HTERT RPE-1 (cell line): ENCODE results near the gene GPHB5.
"Not testable (repeated sequence)": the region's sequence is repeated elsewhere in the genome, so short reads cannot be mapped to it uniquely, and the experiment has no call there.

ENCODE experiments used
- in situ Hi-C: fragments of 300-500 bp; cut with MboI; formaldehyde crosslinking; loops from 4 replicates; pipeline ENCODE4 v1.14.3; 2020; ENCODE audit warnings: low sequenced_read_pairs

The GPHB5 gene

GRCh38 chr14:63318835-63319234, at the start of gene GPHB5:
TSS of gene GPHB5 (minus strand) at chr14:63318935. CDS start at chr14:63317849, 1,086 bp downstream.
- in situ Hi-C loops, result no loop called here

- in situ Hi-C loops, result no loop called here
Observed at GRCh38 chr14:63367742-63368364, 49.1 kb upstream of the GPHB5 start.

DNA sequence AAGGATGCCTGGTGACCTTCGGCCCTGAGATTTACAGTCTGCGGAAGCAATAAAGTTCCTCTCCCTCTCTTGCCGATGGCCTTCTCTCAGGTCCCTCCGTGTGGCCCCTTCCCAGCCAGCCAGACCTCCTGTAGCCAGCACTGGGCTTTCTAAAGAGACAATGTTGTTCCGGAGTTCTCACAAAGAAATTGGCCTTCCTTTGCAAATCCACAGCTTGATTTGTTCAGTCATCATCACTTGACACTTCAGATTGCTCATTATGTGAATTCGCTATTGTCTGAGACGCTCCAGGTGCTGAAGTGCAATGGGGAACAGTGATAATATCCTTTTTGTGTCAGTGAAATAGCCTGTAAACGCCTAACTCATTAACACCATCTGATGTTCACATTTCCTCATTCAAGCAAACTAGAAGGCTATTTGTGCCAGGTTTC, 43.7 kb upstream of the GPHB5 start:
- in situ Hi-C loops, result no loop called here

DNA sequence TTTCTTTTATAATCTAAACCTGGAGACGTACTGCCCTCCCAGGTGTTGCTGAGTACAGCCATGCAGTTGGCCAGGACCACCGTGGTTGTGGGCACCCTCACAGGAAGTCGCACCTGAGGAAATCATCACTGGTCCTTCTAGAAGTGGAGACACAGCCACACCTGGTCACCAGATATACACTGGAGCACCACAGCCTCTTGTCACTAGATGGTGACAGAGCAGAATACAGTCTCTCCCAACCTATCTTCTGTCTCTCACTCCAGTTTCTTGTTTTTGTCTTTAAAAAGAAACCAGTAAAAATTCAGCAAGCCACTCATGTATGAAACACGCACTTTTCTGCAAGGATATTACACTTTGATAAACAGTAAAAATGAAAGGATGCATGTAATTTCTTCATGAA, 43.1 kb upstream of the GPHB5 start:
- in situ Hi-C loops, result no loop called here

- in situ Hi-C loops, result no loop called here
Observed at GRCh38 chr14:63357841-63358240, 39.1 kb upstream of the GPHB5 start.

DNA sequence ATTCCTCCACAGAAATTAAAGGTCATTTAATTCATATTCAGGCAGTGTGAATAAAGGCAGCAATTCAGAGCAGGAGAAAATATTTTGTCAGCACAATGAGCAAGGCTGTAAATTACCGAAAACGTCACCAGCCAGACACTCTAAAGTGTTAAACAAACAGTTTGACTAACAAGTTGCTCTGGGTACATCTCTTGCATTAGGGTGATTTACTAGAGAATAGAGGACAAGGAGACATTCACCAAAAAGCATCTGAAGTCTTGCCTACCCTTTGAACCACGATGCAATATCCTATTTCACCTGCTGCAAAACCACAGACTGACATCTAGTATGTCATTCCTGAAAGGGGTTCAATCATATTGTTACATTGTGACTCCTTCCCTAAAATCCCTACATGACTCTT, 27.1 kb upstream of the GPHB5 start:
- in situ Hi-C loops, result no loop called here

DNA sequence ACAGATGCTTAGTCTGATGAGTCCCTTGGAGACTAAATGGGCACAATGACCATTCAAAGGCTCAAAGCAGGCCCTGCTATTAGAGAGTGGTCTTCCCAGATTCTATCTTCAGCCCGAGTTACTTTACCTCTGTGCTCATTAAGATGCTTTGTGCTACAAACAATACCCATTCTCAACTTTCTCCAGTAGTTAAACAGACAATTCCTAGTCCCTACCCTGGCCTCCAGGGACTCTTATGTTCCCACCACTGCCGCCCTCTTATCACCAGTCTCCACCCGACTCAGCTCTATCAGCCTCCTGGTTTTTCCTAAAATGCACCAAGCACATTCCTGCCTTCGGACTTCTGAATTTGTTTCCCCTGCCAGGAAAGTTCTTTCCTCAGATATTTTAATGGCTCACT, 25.6 kb upstream of the GPHB5 start:
- in situ Hi-C loops, result no loop called here

DNA sequence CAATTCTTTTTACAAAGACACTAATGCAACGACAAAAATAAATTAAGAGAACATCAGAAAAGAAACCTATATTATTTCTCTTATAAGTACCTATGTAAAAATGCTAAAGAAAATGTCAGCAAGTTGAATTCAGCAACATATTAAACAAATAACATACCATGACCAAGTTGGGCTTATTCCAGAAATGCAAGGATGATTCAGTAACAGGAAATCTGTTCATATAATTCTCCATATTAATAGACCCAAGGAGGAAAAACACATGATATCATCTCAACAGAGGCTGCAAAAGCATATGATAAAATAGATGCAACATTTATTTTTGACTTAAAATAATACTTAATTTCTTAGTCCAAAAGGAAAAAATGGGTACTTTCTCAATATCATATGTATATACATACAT, 25.1 kb upstream of the GPHB5 start:
- in situ Hi-C loops, result no loop called here

GRCh38 chr14:63342371-63342770, 23.6 kb upstream of the GPHB5 start:
- in situ Hi-C loops, result no loop called here

- in situ Hi-C loops, result no loop called here
Observed at GRCh38 chr14:63328787-63329737, 10.3 kb upstream of the GPHB5 start.

GRCh38 chr14:63326840-63327239, 8.1 kb upstream of the GPHB5 start:
- in situ Hi-C loops, result no loop called here

- in situ Hi-C loops, result no loop called here
Observed at GRCh38 chr14:63322897-63323573, 4.3 kb upstream of the GPHB5 start.

DNA sequence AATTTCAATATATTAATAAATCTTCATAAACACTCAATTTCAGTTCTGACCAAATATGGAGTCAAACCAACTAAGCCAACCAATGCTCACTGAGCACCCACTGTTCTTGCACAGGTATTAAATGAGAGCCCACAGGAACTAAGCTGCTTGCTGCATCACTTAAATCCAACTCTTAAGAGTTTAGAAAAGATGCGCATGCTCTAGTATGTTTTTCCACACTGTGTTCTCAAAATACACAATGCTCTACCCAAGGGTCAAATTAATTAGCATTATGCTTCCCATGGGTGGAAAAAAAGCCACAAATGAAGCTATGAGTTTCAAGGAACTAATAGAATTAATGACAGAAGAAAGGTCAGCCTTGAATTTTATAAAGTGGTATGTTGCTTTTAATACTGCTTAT, 3.7 kb upstream of the GPHB5 start:
- in situ Hi-C loops, result no loop called here

DNA sequence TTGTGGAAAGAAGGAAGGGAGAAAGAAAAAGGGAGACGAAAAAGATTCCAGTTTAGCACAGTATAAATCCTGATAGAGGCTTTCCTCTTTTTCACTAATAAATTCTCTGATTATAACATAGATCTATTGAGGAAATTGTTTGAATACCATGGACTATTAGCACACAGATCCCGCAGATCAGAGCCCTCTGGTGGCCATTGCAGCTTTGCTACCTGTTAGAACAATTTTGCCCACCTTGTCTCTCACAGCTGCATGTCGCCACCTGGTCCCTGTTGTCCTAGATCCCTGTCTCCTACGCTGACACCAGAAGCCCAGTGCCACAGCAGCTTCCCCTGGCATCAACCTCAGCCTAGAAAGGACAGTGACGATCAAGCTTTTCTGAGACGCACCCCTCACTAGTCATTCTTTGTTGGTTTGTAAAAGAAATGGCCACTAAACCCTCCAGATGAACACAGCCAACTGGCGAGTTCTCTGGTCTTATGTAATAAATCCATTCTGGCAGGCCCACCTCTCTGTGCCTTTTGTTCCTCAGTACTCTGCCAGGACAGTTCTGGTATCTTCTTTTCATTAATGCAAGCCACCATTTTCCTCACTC, 9.9 kb downstream of the GPHB5 start:
- in situ Hi-C loops, result no loop called here

DNA sequence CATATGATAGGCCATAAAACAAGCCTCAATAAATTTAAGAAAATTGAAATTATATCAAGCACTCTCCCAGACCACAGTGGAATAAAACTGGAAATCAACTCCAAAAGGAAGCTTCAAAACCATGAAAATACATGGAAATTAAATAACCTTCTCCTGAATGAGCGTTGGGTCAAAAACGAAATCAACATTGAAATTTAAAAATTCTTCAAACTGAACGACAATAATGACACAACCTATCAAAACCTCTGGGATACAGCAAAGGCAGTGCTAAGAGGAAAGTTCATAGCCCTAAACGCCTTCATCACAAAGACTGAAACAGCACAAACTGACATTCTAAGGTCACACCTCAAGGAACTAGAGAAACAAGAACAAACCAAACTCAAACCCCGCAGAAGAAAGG, 14.3 kb downstream of the GPHB5 start:
- in situ Hi-C loops, result not testable (repeated sequence)

DNA sequence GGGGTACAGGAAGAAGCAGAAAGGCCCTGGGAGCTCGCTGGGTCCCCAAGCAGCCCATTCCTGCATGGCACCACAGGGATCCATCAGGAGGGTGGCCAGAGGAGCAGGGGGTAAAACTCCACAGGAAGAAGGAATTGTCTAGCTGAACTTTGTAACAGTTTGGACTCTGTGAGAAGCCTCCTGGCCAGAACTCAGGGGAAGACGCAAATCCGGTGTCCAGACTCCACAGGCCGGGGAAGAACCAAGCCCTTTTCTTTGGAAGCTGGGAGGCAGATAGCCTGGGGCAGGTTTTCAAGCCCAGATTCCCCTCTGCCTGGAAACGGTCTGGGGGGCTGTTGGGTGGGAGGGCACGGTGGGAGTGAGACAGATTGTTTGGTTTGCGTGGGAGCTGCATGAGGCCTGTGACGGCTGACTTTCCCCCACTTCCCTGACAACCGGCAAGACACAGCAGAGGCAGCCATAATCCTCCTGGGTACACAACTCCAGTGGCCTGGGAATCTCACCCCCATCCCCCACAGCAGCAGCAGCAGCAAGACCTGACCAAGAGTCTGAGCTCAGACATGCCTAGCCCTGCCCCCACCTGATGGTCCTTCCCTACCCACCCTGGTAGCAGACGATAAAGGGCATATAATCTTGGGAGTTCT, 16.7 kb downstream of the GPHB5 start:
- in situ Hi-C loops, result no loop called here

GRCh38 chr14:63300854-63301253, 17.9 kb downstream of the GPHB5 start:
- in situ Hi-C loops, result no loop called here

GRCh38 chr14:63299351-63300110, 19.2 kb downstream of the GPHB5 start:
- in situ Hi-C loops, result no loop called here

DNA sequence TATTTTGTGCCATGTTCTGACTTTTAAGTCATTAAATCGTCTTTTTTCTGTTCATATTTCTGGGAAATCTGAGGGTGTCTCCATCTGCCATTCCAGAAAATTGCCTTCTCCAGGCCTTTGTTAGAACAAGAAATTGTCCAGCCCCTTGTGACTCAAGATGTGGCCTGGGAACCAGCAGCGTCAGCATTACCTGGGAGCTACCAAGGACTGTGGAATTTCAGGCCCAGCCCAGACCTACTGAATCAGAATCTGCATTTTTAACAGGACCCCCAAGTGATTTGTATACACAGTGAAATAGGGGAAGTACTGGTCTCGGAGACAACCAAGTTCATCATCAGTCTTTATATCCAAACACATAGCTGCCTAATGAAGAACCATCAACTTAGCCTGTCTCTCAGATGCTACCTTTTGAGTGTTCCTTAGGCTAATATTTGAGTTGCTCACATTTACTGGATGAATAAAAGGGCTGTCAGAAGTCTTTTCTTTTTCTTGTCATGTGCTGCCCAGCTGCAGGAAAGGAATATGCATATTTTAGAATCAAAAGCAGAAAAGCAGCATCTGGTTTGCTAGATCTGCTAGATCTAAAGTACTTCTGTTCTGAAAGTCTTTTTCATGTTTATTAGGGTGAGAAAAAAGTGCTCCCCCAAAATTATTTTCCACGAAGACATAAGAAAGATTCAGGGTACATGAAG, 21.2 kb downstream of the GPHB5 start:
- in situ Hi-C loops, result no loop called here
